Measurements from ENCODE around the gene ACVR1B.
"Not testable (repeated sequence)": the region's sequence is repeated elsewhere in the genome, so short reads cannot be mapped to it uniquely, and the experiment has no call there.

Gene ACVR1B

DNA sequence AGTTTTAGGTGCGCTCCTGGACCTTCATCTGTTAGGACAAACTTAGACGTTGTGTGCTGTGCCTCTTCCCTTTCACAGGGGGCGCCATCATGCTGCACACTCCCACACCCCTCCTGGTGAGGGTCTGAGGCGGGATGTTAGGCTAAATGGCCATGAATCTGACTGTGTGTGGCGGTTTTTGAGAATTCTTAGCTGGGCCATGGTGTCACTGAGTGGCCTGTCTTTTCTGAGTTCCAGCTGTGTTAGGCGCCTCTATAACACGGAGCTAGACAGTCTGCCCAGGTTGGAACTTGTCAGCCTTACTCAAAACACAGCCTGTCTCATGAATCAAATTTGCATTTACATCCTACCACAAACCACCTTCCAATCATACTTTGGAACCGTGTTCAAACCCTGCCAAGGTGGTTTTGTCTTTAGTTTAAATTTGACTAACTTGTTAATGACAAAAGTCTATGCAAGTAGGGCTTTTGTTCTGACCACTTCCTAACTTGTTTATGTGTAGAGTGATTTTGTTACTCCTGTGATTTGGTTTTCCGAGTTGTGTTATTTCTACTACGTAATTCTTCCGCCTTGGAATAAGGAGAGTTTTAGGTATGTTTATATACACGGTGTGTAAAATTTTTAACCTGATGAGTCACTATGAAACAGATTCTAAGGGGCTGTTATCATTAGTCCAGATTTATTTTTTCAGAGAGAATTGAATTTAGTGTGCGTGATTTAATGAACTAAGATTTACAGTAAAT, 19.6 kb downstream of the ACVR1B start:
- peak in 1 of 2 donors; percentile 36 for DNase-seq (ENCODE audit: low read depth in 2 of 2)

DNA sequence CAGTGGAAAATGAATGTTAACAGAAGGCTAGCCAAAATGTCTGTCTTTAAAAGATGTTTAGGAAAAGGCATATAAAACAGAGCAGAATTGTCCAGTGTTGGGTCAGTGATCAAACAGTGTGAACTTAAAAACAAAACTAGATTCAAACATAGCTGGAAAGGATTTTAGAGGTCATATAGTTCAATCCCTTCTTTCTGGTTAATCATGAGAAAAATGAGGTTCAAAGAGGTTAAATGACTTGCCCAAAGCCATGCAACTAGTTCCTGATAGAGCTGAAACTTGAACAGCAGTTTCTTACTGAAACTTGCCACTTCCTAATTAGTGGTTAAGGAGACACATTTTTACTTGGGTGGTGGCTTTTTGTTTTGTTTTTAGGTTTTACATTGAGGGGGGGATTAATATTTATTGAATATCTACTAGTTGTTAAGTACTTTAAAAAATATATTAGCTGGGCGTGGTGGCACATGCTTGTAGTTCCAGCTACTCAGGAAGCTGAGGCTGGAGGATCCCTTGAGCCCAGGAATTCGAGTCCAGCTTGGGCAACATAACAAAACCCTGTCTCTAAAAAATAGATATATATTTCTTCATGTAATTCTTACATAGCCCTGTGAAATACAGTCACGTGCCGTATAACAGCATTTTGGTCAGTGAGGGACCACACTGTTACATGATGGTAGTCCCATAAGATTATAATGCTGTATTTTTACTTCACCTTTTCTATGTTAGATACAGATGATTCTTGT, 20.4 kb downstream of the ACVR1B start:
- no peak for DNase-seq (ENCODE audit: low read depth in 2 of 2)

DNA sequence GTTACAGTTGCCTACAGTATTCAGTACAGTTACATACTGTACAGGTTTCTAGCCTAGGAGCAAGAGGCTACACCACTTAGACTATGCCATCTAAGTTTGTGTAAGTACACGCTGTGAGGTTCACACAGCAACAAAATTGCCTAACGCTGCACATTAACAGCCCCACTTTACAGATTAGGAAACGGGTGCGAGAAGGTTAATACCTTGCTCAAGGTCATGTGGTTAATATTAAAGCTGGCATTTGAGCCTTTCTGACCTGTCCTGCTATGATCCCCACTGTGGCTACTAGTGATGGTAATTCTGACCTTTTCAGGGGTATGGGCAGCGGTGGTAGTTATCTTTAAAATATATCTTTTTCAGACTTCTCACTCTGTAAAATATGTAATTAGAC, 20.9 kb downstream of the ACVR1B start:
- no peak for DNase-seq (ENCODE audit: low read depth in 2 of 2)

DNA sequence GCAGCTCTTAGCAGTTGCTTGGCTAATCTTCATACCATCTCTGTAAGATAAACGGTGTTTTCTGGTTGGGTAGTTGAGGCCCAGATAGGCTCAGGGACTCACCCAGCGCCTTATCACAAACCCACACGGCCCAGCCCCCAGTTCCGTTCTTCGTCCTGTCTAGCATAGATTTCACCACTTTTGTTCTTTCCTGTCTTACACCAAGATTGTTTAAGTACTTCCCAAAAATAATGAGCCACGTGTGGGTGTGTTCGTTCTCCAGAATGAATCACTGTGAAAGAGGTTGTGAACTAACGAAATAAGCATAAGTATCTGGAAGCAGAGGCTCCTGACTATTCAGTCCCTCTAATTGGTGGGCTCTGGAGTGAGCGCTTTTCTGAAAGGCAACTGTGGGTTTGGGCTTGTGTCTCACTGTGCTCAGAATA, 21.4 kb downstream of the ACVR1B start:
- DNase-seq (ENCODE audit: low read depth in 2 of 2): peak; percentile 34 to 53

DNA sequence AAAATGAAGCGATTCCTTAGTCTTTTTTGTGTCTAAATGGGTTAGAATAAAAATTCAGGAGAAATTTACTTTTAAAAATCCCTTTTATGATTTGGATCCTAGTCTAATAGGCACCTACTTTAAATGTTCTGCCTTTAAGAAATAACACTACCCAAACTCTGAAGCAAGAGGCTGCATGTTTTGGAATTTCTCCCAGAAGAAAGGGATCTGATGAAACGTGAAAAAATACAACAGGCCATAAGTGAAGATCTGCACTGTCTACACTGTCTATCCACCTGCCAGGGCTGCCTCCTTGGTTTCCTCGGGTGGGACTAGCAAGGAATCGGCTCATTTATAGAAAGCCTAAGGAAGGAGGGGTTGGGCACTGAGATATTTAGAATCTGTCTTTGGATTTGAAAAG, 22.1 kb downstream of the ACVR1B start:
- DNase-seq (ENCODE audit: low read depth in 2 of 2): no peak

DNA sequence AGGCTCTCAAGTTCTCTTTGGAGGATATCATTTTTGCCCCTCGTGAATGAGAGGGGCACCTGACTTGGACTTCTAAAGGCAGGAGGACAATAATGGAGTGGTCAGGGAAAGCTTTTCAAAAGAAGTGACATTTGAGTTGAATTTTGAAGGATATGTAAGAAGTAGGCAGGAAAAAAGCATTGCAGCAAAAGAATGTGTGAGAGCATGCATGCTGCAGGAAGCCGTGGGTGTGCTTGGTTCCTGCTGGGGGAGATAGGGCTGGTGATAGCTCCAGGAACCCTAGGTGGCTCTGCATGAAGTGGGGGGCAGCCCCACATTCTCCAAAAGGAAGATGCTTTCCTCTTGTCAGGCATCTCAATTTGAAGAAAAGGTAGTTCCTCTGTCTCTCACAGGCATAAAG, 23.1 kb downstream of the ACVR1B start:
- no peak for DNase-seq (ENCODE audit: low read depth in 2 of 2)

DNA sequence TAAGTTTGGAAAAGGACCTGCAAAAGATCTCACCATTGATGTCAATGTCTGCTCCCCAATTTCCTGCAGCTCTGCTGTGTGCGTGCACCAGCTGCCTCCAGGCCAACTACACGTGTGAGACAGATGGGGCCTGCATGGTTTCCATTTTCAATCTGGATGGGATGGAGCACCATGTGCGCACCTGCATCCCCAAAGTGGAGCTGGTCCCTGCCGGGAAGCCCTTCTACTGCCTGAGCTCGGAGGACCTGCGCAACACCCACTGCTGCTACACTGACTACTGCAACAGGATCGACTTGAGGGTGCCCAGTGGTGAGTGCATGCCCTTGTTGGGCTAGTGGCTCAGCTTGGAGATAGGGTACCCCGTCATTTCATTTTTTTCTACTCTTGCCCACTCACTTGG, 23.7 kb downstream of the ACVR1B start:
- no peak for DNase-seq (ENCODE audit: low read depth in 2 of 2)

DNA sequence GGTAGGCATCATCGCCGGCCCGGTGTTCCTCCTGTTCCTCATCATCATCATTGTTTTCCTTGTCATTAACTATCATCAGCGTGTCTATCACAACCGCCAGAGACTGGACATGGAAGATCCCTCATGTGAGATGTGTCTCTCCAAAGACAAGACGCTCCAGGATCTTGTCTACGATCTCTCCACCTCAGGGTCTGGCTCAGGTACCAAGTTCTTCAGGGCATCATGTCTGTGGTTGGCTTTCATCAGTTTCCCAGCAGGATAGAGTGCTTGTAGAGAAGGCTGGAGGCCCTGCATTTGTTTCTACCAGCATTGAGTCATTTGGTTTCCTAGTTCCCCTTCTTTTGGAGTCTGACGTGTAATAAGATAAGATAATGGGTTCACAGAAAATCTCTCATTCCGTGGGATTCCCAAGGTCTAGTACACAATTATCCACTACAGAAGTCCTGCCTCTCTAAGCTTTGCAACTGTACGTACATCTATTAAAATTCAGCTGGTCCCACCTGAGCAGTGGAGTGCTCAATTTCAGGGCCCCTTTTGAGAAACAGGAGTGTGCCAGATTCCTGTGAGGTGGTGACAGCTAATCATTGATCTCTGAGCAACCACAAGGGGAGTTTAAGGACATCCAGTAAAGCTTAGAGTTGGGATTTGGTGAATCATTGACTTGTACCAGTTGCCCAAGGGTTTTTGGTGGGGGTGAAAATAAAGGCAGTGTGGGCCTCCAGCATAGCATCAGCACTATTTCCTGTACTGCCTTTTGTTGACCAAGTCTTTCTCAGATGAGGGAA, 25.1 kb downstream of the ACVR1B start:
- no peak for DNase-seq (ENCODE audit: low read depth in 2 of 2)

DNA sequence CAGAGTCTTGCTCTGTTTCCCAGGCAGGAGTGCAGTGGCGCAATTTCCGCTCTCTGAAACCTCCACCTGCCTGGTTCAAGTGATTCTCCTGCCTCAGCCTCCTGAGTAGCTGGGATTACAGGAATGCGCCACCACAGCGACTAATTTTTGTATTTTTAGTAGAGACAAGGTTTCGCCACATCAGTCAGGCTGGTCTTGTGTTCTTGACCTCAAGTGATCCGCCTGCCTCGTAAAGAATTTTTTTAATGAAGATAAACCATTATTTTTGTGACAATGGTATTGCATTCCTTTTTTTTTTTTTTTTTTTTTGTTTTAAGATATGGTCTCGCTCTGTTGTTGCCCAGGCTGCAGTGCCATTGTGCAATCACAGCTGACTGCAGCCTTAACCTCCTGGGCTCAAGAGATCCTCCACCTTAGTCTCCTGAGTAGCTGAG, 25.8 kb downstream of the ACVR1B start:
- DNase-seq (ENCODE audit: low read depth in 2 of 2): no peak

DNA sequence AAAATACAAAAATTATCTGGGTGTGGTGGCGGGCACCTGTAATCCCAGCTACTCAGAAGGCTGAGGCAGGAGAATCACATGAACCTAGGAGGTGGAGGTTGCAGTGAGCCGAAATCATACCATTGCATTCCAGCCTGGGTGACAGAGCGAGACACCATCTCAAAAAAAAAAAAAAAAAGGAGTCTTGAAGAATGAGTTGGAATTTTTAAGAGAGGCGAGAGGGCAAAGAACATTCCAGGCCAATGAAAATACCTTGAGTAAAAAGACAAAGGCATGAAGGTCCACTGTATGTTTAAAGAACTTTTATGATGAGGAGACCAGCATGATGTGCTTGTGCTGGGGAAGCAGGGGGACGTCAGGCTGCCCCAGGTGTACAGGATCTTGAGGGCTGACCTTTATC, 27.8 kb downstream of the ACVR1B start:
- DNase-seq (ENCODE audit: low read depth in 2 of 2): not testable (repeated sequence)

DNA sequence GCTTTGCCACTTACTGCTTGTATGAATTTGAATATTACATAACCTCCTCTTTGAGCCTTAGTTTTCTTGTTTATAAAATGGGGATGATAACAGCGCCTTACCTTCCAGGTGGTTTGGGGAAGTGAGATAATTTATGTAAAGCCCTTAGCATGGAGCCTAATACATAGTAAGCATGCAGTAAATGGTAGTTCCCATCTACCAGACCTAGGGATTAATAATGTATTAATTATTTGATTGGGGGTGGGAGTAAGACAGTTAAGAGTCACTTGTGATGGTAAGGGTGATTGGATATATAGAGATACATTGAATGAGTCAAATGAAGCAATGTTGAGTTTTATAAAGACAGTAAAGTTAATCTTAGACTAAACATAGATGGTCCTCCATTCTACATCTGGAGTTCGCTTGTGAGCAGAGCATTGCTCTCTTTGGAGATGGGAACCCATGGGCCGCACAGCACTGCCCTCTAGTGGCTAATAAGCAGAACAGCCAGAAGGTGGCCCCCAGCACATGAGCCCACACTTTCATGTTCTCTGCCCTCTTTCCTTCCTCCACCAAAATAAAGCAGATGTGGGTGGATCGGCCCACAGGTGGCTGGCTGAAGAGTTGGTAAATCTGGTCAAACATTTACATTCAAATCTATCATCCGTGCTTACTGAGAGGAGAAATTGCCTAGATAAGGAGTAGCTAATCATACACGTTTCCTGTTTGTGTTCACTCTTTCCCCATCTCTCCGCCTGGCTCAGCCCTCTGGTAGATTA, 28.7 kb downstream of the ACVR1B start:
- DNase-seq (ENCODE audit: low read depth in 2 of 2): peak; percentile 31 to 34

DNA sequence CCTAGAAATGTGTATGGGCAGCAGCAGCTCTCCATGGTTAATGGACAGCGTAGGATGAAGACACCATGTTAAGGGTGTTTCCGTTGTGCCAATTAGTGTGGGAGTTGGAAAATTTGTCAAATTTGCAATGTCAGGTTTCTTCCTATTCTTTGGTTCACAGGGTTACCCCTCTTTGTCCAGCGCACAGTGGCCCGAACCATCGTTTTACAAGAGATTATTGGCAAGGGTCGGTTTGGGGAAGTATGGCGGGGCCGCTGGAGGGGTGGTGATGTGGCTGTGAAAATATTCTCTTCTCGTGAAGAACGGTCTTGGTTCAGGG, 29.3 kb downstream of the ACVR1B start:
- DNase-seq (ENCODE audit: low read depth in 2 of 2): no peak

DNA sequence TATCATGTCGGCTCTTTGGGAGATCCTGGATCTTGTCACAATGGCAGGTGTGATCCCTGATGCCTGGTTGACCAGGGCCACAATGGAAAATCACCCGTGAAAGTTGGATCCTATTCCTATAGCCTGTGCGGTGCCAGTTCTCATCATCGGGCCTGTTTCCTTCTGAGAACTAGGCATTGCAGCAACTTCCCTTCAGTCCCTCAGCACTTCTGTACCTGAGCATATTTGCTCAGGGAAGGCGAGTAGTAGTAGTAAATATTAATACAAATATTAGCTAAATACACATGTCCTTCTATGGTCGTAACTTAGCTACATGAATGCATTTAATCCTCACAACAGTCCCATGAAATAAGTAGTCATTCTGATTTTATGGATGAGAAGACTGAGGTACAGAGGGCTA, 33.2 kb downstream of the ACVR1B start:
- no peak for DNase-seq (ENCODE audit: low read depth in 2 of 2)

DNA sequence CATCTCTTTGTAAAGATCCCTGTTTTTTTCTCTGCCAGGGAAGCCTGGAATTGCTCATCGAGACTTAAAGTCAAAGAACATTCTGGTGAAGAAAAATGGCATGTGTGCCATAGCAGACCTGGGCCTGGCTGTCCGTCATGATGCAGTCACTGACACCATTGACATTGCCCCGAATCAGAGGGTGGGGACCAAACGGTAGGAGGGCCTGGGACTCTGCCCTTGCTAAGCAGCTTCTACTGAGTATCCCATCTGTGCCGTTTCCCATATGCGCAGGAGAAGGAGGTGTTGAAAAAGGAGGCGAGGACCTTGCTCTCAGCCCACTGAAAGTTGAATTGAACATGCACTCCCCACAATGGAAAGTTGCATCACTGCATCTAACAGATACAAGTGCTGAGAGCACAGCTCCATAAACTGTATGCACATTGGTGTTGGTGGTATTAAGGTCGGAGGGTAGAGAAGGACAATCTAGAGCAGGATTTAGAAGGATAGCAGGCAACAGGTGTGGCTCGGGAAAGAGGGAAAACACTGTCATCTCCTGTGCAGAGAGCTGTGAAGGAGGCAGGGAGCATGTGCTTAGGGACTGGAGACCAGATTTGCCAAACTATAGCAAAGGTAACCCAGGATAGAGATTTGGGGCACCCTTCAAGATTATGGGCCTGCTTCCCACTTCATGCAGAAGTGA, 33.8 kb downstream of the ACVR1B start:
- DNase-seq (ENCODE audit: low read depth in 2 of 2): no peak

DNA sequence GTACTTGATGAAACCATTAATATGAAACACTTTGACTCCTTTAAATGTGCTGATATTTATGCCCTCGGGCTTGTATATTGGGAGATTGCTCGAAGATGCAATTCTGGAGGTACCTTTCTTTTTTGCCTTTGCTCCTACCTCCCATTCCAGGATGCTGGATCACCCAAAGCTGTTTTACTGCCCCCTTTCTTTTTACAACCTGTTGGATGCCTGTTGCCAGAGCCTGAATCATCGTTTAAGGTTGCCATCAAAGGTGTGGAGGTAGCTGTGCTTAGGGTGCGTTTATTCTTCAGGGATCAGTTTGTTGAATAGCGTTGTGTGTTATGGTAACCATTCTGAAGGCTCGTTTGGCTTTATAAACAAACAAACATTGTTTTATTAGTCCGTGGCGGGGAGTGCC, 35.3 kb downstream of the ACVR1B start:
- DNase-seq (ENCODE audit: low read depth in 2 of 2): no peak

DNA sequence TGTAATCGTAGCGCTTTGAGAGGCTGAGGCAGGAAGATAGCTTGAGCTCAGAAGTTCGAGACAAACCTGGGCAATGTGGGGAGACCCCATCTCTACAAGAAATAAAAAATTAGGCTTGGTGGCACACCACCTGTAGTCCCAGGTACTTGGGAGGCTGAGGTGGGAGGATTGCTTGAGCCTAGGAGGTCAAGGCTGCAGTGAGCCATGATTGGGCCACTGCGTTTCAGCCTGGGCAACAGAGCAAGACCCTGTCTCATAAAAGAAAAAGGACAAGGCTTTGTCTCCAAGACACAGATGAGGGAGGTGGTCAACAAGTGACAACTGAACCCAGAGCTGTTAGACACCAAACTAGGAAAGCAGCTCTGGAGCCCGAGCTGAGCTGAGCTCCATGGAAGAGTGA, 40.7 kb downstream of the ACVR1B start:
- no peak for DNase-seq (ENCODE audit: low read depth in 2 of 2)

DNA sequence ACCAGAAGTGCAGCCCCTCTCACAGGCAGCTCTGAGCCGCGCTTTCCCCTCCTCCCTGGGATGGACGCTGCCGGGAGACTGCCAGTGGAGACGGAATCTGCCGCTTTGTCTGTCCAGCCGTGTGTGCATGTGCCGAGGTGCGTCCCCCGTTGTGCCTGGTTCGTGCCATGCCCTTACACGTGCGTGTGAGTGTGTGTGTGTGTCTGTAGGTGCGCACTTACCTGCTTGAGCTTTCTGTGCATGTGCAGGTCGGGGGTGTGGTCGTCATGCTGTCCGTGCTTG, 43.0 kb downstream of the ACVR1B start:
- no peak for DNase-seq (ENCODE audit: low read depth in 2 of 2)

DNA sequence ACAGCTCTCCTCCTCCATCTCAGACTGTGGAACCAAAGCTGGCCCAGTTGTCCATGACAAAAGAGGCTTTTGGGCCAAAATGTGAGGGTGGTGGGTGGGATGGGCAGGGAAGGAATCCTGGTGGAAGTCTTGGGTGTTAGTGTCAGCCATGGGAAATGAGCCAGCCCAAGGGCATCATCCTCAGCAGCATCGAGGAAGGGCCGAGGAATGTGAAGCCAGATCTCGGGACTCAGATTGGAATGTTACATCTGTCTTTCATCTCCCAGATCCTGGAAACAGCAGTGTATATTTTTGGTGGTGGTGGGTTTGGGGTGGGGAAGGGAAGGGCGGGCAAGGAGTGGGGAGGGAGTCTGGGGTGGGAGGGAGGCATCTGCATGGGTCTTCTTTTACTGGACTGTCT, 43.5 kb downstream of the ACVR1B start:
- DNase-seq (ENCODE audit: low read depth in 2 of 2): no peak

DNA sequence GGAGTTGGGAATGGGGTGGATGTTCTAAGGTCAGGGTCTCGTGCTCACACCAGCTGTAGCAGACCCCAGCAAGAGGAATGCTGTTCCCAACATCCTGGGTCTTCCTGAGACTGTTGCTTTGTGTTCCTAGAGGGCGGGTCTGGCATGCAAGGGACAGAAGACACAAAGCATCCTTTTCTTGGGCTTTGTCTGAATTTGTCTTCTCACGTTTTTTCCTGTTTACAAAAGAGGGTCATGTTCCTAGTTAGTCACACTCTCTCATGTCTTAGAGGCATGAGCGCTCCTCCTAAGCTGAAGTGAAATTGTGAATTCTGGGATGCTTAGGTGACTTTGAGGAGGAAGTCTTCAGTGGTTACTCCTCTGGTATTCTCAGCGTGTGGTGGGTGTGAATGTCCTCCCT, 45.6 kb downstream of the ACVR1B start:
- DNase-seq (ENCODE audit: low read depth in 2 of 2): no peak

DNA sequence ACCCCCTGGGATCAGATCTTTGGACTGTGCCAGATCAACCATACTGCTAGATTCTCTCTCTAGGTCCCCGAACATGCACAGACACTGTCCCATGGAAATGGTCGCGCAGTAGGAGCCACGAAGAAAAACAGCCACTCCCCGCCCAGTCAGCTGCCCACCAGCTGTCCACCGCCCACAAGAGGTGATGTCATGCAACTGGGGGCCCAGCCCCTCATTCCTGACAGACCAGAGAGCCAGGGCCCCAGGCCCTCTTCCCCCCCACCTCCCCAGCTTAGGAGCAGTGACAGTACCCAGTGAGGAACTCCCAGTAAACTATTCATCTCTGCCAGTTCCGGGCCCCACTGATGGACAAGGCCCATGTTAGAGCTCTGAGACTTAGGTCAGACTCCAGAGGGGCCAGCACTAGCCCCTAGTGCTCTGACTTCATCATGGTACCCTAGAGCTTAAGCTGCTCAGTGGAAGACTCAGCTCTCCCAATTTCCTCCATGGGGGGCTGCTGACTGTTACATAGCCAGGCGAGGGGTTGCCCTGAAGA, 51.6 kb downstream of the ACVR1B start:
- DNase-seq (ENCODE audit: low read depth in 2 of 2): no peak

DNA sequence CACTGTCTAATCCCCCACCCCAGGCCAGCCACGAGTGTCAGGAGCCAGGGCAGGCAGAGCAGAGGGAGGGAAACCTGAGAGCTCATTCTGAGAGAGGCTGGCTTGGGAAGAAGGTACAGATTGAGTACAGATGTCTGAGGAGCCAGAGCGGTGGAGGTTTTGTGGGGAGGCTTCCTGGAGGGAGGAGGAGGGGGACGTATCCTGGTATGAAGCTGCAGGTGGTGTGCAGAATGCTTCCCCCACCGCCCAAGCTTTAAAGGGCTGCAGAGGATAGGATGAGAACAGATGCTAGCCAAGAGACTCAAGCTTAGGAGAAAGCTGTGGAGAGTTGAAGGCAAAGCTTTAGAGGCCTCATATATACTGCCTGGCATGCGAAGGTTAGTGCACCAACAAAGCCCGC, 52.1 kb downstream of the ACVR1B start:
- DNase-seq (ENCODE audit: low read depth in 2 of 2): no peak

Measured in stimulated activated CD4-positive, alpha-beta T cell treated with anti-CD3 and anti-CD28 coated beads, Interleukin-4, amount 100 ng/mL, for 48 hours (primary cell).